ENCODE results near the gene PACSIN2.
A peak's percentile ranks its signal among the peaks of the same experiment; 100 is the strongest.

PACSIN2 gene

GRCh38 chr22:43014316-43014868 lies 557 bp downstream of the PACSIN2 start:
- no peak for DNase-seq (ENCODE audit: low read depth, low spot score)
- peak overlapping the region; percentile 83 for H3K4me3 ChIP-seq (ENCODE audit: low read depth, low read length)
- ChIA-PET CTCF (interaction anchor here (0.8 to 3.1 kb wide), 3 partner anchors 9 to 24 kb away, joined by 3 to 15 read pairs (median 13); no protein-coding TSS in a partner anchor), POLR2A (interaction anchor here (0.8 to 4.2 kb wide), 11 partner anchors 12 to 156 kb away, joined by 3 to 46 read pairs (median 4); no protein-coding TSS in a partner anchor)
- TF ChIP-seq CTCF (IDR thresholded peaks at IDR 0.05; ENCODE audit: insufficient read depth, low read length, missing control alignments), result no peak

- no peak for TF ChIP-seq CTCF (IDR thresholded peaks at IDR 0.05; ENCODE audit: insufficient read depth, low read length, missing control alignments)
- CTCF ChIA-PET, result interaction anchor here (0.8 to 3.1 kb wide), 4 partner anchors 9 to 77 kb away, joined by 3 to 15 read pairs (median 8); no protein-coding TSS in a partner anchor
- POLR2A ChIA-PET, result interaction anchor here (0.9 to 4.2 kb wide), 7 partner anchors 11 to 156 kb away, joined by 3 to 46 read pairs (median 4); no protein-coding TSS in a partner anchor
- DNase-seq (ENCODE audit: low read depth, low spot score), result no peak
- H3K4me3 ChIP-seq (ENCODE audit: low read depth, low read length), result peak overlapping the region; percentile 83
These were observed 1.3 kb downstream of the PACSIN2 start for GRCh38 chr22:43013355-43014315.

- CTCF ChIA-PET, result interaction anchor here (3.0 to 3.1 kb wide), 2 partner anchors 9 to 22 kb away, joined by 13 to 15 read pairs; no protein-coding TSS in a partner anchor
These were observed 2.6 kb downstream of the PACSIN2 start for GRCh38 chr22:43012390-43012789.

GRCh38 chr22:43011079-43011478 lies 3.9 kb downstream of the PACSIN2 start:
- POLR2A ChIA-PET, result no interaction called here

More at GRCh38 chr22:43012390-43012789, 2.6 kb downstream of the PACSIN2 start:
- no peak overlapping the region for H3K4me3 ChIP-seq (ENCODE audit: low read depth, low read length)
- DNase-seq (ENCODE audit: low read depth, low spot score), result no peak
- no peak for TF ChIP-seq CTCF (IDR thresholded peaks at IDR 0.05; ENCODE audit: insufficient read depth, low read length, missing control alignments)
- POLR2A ChIA-PET, result interaction anchor here (0.5 to 4.2 kb wide), 3 partner anchors 10 to 44 kb away, joined by 5 to 46 read pairs (median 25); no protein-coding TSS in a partner anchor

GRCh38 chr22:43009444-43009843 lies 5.5 kb downstream of the PACSIN2 start:
- no peak for DNase-seq (ENCODE audit: low read depth, low spot score)
- ChIA-PET POLR2A (interaction anchor here (0.6 kb wide), 1 partner anchor 209 kb away, joined by 3 read pairs; no protein-coding TSS in a partner anchor), CTCF (interaction anchor here (1.3 kb wide), 1 partner anchor 19 kb away, joined by 3 read pairs; no protein-coding TSS in a partner anchor)
- TF ChIP-seq CTCF (IDR thresholded peaks at IDR 0.05; ENCODE audit: insufficient read depth, low read length, missing control alignments), result no peak
- H3K4me3 ChIP-seq (ENCODE audit: low read depth, low read length), result no peak overlapping the region

More at GRCh38 chr22:43011079-43011478, 3.9 kb downstream of the PACSIN2 start:
- DNase-seq (ENCODE audit: low read depth, low spot score), result no peak
- H3K4me3 ChIP-seq (ENCODE audit: low read depth, low read length), result no peak overlapping the region
- CTCF ChIA-PET, result no interaction called here
- TF ChIP-seq CTCF (IDR thresholded peaks at IDR 0.05; ENCODE audit: insufficient read depth, low read length, missing control alignments), result no peak
